GM18511 (cell line): Measurements from ENCODE around the gene ADGRV1.
A peak's percentile ranks its signal among the peaks of the same experiment; 100 is the strongest.

Source experiments
- ATAC-seq: cut with Tn5 transposase; IDR thresholded peaks from one replicate; pipeline ENCODE4 v1.9.1; 2021; ENCODE audit warnings: mild to moderate bottlenecking, moderate library complexity; ENCODE audit not compliant: unreplicated experiment

The ADGRV1 gene

GRCh38 chr5:90558344-90559192 is at the start of gene ADGRV1:
TSS of gene ADGRV1 (plus strand) at chr5:90558797. CDS start at chr5:90558896, 99 bp downstream.
- no peak for ATAC-seq

- ATAC-seq, result no peak
Measured at GRCh38 chr5:90510438-90510837, 48.2 kb upstream of the ADGRV1 start.

- no peak for ATAC-seq
Measured at GRCh38 chr5:90514520-90514919, 44.1 kb upstream of the ADGRV1 start.

- ATAC-seq, result no peak
Measured at GRCh38 chr5:90518661-90519060, 39.9 kb upstream of the ADGRV1 start.

GRCh38 chr5:90519081-90519480 is 39.5 kb upstream of the ADGRV1 start:
- no peak for ATAC-seq

GRCh38 chr5:90528601-90529193 is 29.9 kb upstream of the ADGRV1 start:
- peak; percentile 3 for ATAC-seq

GRCh38 chr5:90529194-90529938 is 29.2 kb upstream of the ADGRV1 start, which contains the start of gene LYSMD3:
TSS of gene LYSMD3 (minus strand) at chr5:90529584. CDS start at chr5:90525289, 4,295 bp downstream.
- ATAC-seq, result peak; percentile 90

- peak; percentile 59 for ATAC-seq
Measured at GRCh38 chr5:90529939-90530677, 28.5 kb upstream of the ADGRV1 start.

- no peak for ATAC-seq
Measured at GRCh38 chr5:90530736-90531487, 27.7 kb upstream of the ADGRV1 start.

- ATAC-seq, result no peak
Measured at GRCh38 chr5:90533794-90534193, 24.8 kb upstream of the ADGRV1 start.

GRCh38 chr5:90534922-90535321 is 23.7 kb upstream of the ADGRV1 start:
- ATAC-seq, result no peak

GRCh38 chr5:90542827-90543519 is 15.6 kb upstream of the ADGRV1 start:
- ATAC-seq, result no peak

- ATAC-seq, result no peak
Measured at GRCh38 chr5:90545511-90545910, 13.1 kb upstream of the ADGRV1 start.

- ATAC-seq, result no peak
Measured at GRCh38 chr5:90546216-90546837, 12.3 kb upstream of the ADGRV1 start.

GRCh38 chr5:90547072-90547536 is 11.5 kb upstream of the ADGRV1 start:
- ATAC-seq, result no peak

GRCh38 chr5:90548069-90548593 is 10.5 kb upstream of the ADGRV1 start:
- ATAC-seq, result no peak

- no peak for ATAC-seq
Measured at GRCh38 chr5:90549223-90549622, 9.4 kb upstream of the ADGRV1 start.

GRCh38 chr5:90549729-90550275 is 8.8 kb upstream of the ADGRV1 start:
- ATAC-seq, result no peak
